GM23248 (cell line): ENCODE data around the gene INPP5A.

ENCODE experiments used
- EZH2 ChIP-seq: fragments of 200-600 bp; sonication (generic); IDR thresholded peaks from 2 replicates; pipeline ENCODE4 v1.6.1; 2018; ENCODE audit warnings: antibody characterized with exemption, mild to moderate bottlenecking; ENCODE audit not compliant: insufficient read depth, poor library complexity, severe bottlenecking
- EZH2phosphoT487 ChIP-seq: fragments of 200-600 bp; sonication (generic); IDR thresholded peaks from 2 replicates; pipeline ENCODE4 v1.6.1; 2018; ENCODE audit warnings: antibody characterized with exemption, moderate library complexity, mild to moderate bottlenecking, low read depth; ENCODE audit not compliant: insufficient read depth

DNA sequence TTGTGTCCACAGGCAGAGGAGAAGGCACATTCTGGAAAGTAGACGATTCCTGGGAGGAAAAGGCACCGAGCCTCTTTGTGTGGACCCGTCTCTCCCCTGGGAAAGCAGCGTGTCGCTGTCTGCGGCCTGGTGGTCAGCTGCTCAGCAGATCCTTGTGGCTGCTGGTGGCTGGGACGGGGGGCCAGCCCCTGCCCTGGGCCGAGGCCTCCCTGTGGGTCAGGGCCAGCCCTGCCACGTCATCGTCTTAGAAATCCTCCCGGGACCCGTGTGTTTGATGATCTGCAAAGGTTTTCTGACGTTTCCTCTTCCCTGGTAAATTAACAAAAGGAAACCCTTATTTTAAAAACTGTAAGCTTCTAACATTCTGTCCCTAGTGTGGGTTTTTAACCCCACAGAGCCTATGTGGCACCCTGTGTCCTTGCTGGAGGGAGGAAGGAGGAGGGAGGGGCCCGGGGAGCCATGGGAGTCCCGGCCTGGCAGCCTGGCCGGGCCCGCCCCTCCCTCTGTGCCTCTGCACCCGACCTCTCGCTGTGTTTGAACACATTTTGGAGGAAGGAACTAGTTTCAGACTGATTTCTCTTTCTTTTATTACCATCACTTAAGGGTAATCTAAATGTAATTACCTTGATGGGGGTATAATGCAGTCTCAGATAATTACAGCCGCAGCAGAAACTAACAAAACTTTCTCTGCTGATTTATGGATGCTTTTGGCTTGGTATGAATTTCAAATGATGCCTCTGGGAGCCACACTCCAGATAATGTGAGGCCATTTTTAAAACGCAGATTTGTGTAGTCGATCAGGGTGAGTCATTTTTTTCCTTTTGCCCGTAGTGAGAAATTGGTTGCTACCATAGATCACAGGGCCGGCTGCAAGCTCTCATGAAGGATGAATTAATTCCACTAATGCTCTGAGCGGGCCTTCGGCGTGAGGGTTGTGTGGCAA lies 162.8 kb downstream of the INPP5A start:
- no peak for TF ChIP-seq EZH2phosphoT487
- TF ChIP-seq EZH2 = no peak
